HepG2 (cell line): ENCODE data around the gene HPS3. TPM values are rescaled to one million over a fixed set of nuclear protein-coding genes. Genes with fewer than 3 reads are reported as not detected.

Source experiments
- ATAC-seq: fragments of 200-7000 bp; cut with Tn5 transposase; 3 replicates; pipeline ENCODE4 v1.9.1; 2020; ENCODE audit warnings: mild to moderate bottlenecking, moderate library complexity
- BruUV-seq: library from RNA; stranded (reverse); fragments of 400-500 nt; replicated peaks from 2 replicates; lab custom pipeline; 2021; lab: Mats Ljungman, UMichigan
- CTCF ChIA-PET: fragments of 300-600 bp; formaldehyde crosslinking; extraction: SDS; loops from one replicate; lab custom pipeline; 2021; ENCODE audit warnings: low total read pairs, inconsistent platforms, low intra/inter-chr PET ratio; lab: Yijun Ruan, JAX
- POLR2A ChIA-PET: fragments of 350-600 bp; sonication (Branson Sonifier 250); formaldehyde crosslinking; loops from one replicate; lab custom pipeline; 2020; ENCODE audit warnings: antibody characterized with exemption, inconsistent platforms; lab: Yijun Ruan, JAX
- DNase-seq: peaks from one replicate; pipeline ENCODE4 v3.0.0-alpha.2; 2015; ENCODE audit warnings: low spot score
- FAIRE-seq: peaks from 3 replicates; lab custom pipeline; 2011; peaks lifted over from hg19 to GRCh38; lab: Jason Lieb, UNC
- H2AFZ ChIP-seq: one replicate; pipeline ENCODE4 v1.6.1; 2011; ENCODE audit warnings: low read length, inconsistent platforms
- H3K27ac ChIP-seq: fragments of 300-600 bp; 3 replicates; pipeline ENCODE4 v1.8.0; 2011; ENCODE audit warnings: mixed run types, mild to moderate bottlenecking, mixed read lengths, low read length, inconsistent platforms; ENCODE audit not compliant: insufficient read depth; ENCODE audit errors: extremely low read length
- H3K27me3 ChIP-seq, 2 experiments: fragments of 200-600 bp in 1 of 2; 2 replicates in 1 of 2; 3 replicates in 1 of 2; pipeline versions ENCODE4 v1.6.0 to v1.8.0; 2011; ENCODE audit warnings: low read length in 2 of 2, mild to moderate bottlenecking in 2 of 2, moderate library complexity in 2 of 2, inconsistent platforms in 1 of 2; ENCODE audit not compliant: insufficient read depth in 2 of 2, control insufficient read depth in 1 of 2
- H3K36me3 ChIP-seq, 2 experiments: fragments of 200-600 bp in 1 of 2; replicated peaks in 1 of 2; 2 replicates in 1 of 2; 3 replicates in 1 of 2; pipeline versions ENCODE4 v1.5.1 to v1.8.0; 2011; ENCODE audit warnings: low read length in 2 of 2, inconsistent platforms in 1 of 2; ENCODE audit not compliant: insufficient read depth in 2 of 2, control insufficient read depth in 1 of 2
- H3K4me1 ChIP-seq: 2 replicates; pipeline ENCODE4 v1.5.1; 2012; ENCODE audit warnings: low read length, inconsistent platforms; ENCODE audit not compliant: insufficient read depth
- H3K4me2 ChIP-seq: 2 replicates; pipeline ENCODE4 v1.6.0; 2011; ENCODE audit warnings: low read depth, low read length, inconsistent platforms
- H3K4me3 ChIP-seq, 3 experiments: fragments of 200-600 bp in 1 of 3; sonication (generic), shearing (Covaris generic) in 1 of 3; replicated peaks in 1 of 3; 2 replicates each; pipeline ENCODE4 v1.5.1; 2011 to 2016; ENCODE audit warnings: low read length in 3 of 3, inconsistent platforms in 2 of 3, low read depth in 2 of 3, mild to moderate bottlenecking in 2 of 3, control low read depth in 1 of 3, mixed read lengths in 1 of 3; ENCODE audit not compliant: insufficient read depth in 1 of 3
- H3K79me2 ChIP-seq: one replicate; pipeline ENCODE4 v1.6.1; 2011; ENCODE audit warnings: low read length, inconsistent platforms; ENCODE audit not compliant: insufficient read depth
- H3K9ac ChIP-seq: 2 replicates; pipeline ENCODE4 v1.6.0; 2011; ENCODE audit warnings: mild to moderate bottlenecking, low read depth, low read length, inconsistent platforms; ENCODE audit not compliant: insufficient read depth
- H3K9me3 ChIP-seq: 2 replicates; pipeline ENCODE4 v1.5.1; 2012; ENCODE audit warnings: mild to moderate bottlenecking, low read length
- H4K20me1 ChIP-seq: 2 replicates; pipeline ENCODE4 v1.6.0; 2011; ENCODE audit warnings: inconsistent platforms, mild to moderate bottlenecking, low read length, moderate library complexity; ENCODE audit not compliant: insufficient read depth
- FOSL2 ChIP-seq: sonication (generic); formaldehyde crosslinking; IDR thresholded peaks from 2 replicates; pipeline ENCODE4 v1.4.0; 2020; ENCODE audit warnings: missing genetic modification reagents
- HOMEZ ChIP-seq: IDR thresholded peaks from 2 replicates; pipeline ENCODE4 v1.6.1; 2016; ENCODE audit warnings: low read depth
- PHB2 ChIP-seq: fragments of 450-650 bp; IDR thresholded peaks from 2 replicates; pipeline ENCODE4 v1.6.1; 2018; ENCODE audit not compliant: partially characterized antibody
- SIN3B ChIP-seq: fragments of 150-350 bp; IDR thresholded peaks from 2 replicates; pipeline ENCODE4 v1.6.1; 2014; ENCODE audit warnings: low read length
- TIGD3 ChIP-seq: sonication (generic); formaldehyde crosslinking; IDR thresholded peaks from 2 replicates; pipeline ENCODE4 v1.5.1; 2020; ENCODE audit warnings: mild to moderate bottlenecking, missing genetic modification reagents, borderline replicate concordance
- ZMYM4 ChIP-seq: sonication (generic); formaldehyde crosslinking; IDR thresholded peaks from 2 replicates; pipeline ENCODE4 v1.8.1; 2023; ENCODE audit warnings: mild to moderate bottlenecking, missing genetic modification reagents
- WGBS: methylation state at CpG from one replicate; pipeline ENCODE4 v1.1.6; 2017; ENCODE audit warnings: low lambda C conversion rate; 5-methylcytosine and 5-hydroxymethylcytosine counted together
- in situ Hi-C: cut with HindIII; loops from 2 replicates; pipeline ENCODE4 v1.10.0; 2017; ENCODE audit warnings: low pct_unique_long_range_greater_than_20kb; ENCODE audit not compliant: extremely low pct_ligation_motif_present
- intact Hi-C: fragments of 100-400 bp; cut with micrococcal nuclease; formaldehyde crosslinking; loops from one replicate; pipeline ENCODE4 v1.10.0; 2022; ENCODE audit not compliant: unreplicated experiment
- polyA plus RNA-seq, 8 experiments: library from polyadenylated mRNA; depleted of rRNA in 3 of 8; stranded (reverse) in 7 of 8; unstranded in 1 of 8; fragments of >200 nt; fragmentation: Illumina TruSeq in 4 of 8; extraction: Trizol in 4 of 8; gene quantifications; 2 replicates each; pipeline versions ENCODE4 v1.2.1 to v1.2.3, GENCODE V29; 2011 to 2016; ENCODE audit warnings: low read depth in 4 of 8, missing spikeins in 1 of 8, mixed read lengths in 1 of 8; ENCODE audit not compliant: insufficient read depth in 1 of 8
- total RNA-seq, 5 experiments: library from RNA; depleted of rRNA; stranded (reverse); fragments of >200 nt; fragmentation: Illumina TruSeq; extraction: Trizol; gene quantifications; 2 replicates each; pipeline ENCODE4 v1.2.3, GENCODE V29; 2016; ENCODE audit warnings: low read depth in 1 of 5

HPS3 gene
- total and polyA plus RNA-seq, 2 of the 13 experiments (the other 11 are each of a cell fraction or from before 2014, with no cell fraction given) = 9.5 to 18.9 TPM

GRCh38 chr3:149180057-149180573 lies 50.7 kb downstream of the HPS3 start:
- 92% methylated on average over 7 of the region's 7 CpGs for WGBS
- FAIRE-seq = no peak
- Histone ChIP-seq H3K9ac (no peak overlapping the region), H3K4me1 (peaks cover 11% of the 10 kb centered on the region; the same call in 1 of the 2 replicates), H3K79me2 (no peaks in the 10 kb centered on the region), H3K4me3 (no peak overlapping the region), H3K4me2 (no peak overlapping the region), H2AFZ (no peak overlapping the region), H4K20me1 (no peaks in the 10 kb centered on the region), H3K27ac (no peak overlapping the region), H3K27me3 (no peaks in the 10 kb centered on the region), H3K9me3 (no peaks in the 10 kb centered on the region), H3K36me3 (peaks cover 9 to 65% of the 10 kb centered on the region in 2 experiments)
- ChIA-PET CTCF (no interaction called here), POLR2A (interaction anchor here (1.8 kb wide), 1 partner anchor 51 kb away, joined by 4 read pairs; the partner anchor contains the start of gene HPS3)
- in situ Hi-C loops (no loop called here), intact Hi-C loops (no loop called here)
- peak; percentile 17 for DNase-seq
- ATAC-seq = peak; percentile 43; the same call in 2 of the 3 replicates
- BruUV-seq = TSS peak; percentile 25
- no peak for TF ChIP-seq ZMYM4
- peak; percentile 74; the same call in 1 of the 2 replicates for TF ChIP-seq HOMEZ
- TF ChIP-seq FOSL2 (CRISPR knock-in tag) = peak; percentile 51; the same call in 1 of the 2 replicates

GRCh38 chr3:149181182-149181581 lies 51.7 kb downstream of the HPS3 start:
- 98% methylated on average over 2 of the region's 2 CpGs for WGBS
- Histone ChIP-seq H3K4me2 (no peak overlapping the region), H2AFZ (no peak overlapping the region), H3K27ac (no peak overlapping the region), H3K4me1 (peaks cover 11% of the 10 kb centered on the region; the same call in 1 of the 2 replicates), H3K36me3 (peaks cover 15 to 67% of the 10 kb centered on the region in 2 experiments), H3K9ac (no peak overlapping the region), H3K9me3 (no peaks in the 10 kb centered on the region), H4K20me1 (no peaks in the 10 kb centered on the region), H3K79me2 (no peaks in the 10 kb centered on the region), H3K4me3 (no peak overlapping the region), H3K27me3 (no peaks in the 10 kb centered on the region)
- no peak for FAIRE-seq
- no peak for DNase-seq
- no peak for ATAC-seq
- ChIA-PET POLR2A (interaction anchor here (1.8 kb wide), 1 partner anchor 52 kb away, joined by 4 read pairs; the partner anchor contains the start of gene HPS3), CTCF (no interaction called here)
- in situ Hi-C loops = no loop called here
- intact Hi-C loops = no loop called here
- BruUV-seq = no TSS peak
- TF ChIP-seq TIGD3 (CRISPR knock-in tag) (no peak), SIN3B (no peak), PHB2 (no peak)
